MM.1S (cell line): Measurements from ENCODE around the gene STON2.

Source experiments
- CTCF ChIP-seq: fragments of 300-600 bp; sonication (generic); IDR thresholded peaks from 2 replicates; pipeline ENCODE4 v1.5.1; 2016; ENCODE audit warnings: antibody characterized with exemption, low read length, mixed read lengths
- EZH2 ChIP-seq: fragments of 300-600 bp; sonication (generic); optimal IDR thresholded peaks from 2 replicates; pipeline ENCODE3; 2017; ENCODE audit warnings: low read depth, mild to moderate bottlenecking, antibody characterized with exemption, low read length, mixed read lengths
- EZH2phosphoT487 ChIP-seq: fragments of 300-600 bp; sonication (generic); IDR thresholded peaks from 2 replicates; pipeline ENCODE4 v1.6.1; 2018; ENCODE audit warnings: antibody characterized with exemption, low read length

GRCh38 chr14:81305743-81306142 is 94.4 kb downstream of the STON2 start:
- TF ChIP-seq EZH2phosphoT487: no peak
- TF ChIP-seq CTCF: no peak
- TF ChIP-seq EZH2: no peak
